ENCODE results near the gene ITGB7. TPM values are rescaled to one million over a fixed set of nuclear protein-coding genes. Genes with fewer than 3 reads are reported as not detected.

Gene ITGB7
- total and polyA plus RNA-seq, 9 of the 15 experiments (the other 6 are each of a cell fraction or from before 2014, with no cell fraction given): 0.06 to 2.0 (median 0.67) TPM

- TF ChIP-seq, protein P1, sequence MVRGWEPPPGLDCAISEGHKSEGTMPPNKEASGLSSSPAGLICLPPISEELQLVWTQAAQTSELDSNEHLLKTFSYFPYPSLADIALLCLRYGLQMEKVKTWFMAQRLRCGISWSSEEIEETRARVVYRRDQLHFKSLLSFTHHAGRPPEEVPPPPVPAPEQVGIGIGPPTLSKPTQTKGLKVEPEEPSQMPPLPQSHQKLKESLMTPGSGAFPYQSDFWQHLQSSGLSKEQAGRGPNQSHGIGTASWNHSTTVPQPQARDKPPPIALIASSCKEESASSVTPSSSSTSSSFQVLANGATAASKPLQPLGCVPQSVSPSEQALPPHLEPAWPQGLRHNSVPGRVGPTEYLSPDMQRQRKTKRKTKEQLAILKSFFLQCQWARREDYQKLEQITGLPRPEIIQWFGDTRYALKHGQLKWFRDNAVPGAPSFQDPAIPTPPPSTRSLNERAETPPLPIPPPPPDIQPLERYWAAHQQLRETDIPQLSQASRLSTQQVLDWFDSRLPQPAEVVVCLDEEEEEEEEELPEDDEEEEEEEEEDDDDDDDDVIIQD (CRISPR knock-in tag; IDR thresholded peaks at IDR 0.05): peak; percentile 97
- TF ChIP-seq, protein P2, sequence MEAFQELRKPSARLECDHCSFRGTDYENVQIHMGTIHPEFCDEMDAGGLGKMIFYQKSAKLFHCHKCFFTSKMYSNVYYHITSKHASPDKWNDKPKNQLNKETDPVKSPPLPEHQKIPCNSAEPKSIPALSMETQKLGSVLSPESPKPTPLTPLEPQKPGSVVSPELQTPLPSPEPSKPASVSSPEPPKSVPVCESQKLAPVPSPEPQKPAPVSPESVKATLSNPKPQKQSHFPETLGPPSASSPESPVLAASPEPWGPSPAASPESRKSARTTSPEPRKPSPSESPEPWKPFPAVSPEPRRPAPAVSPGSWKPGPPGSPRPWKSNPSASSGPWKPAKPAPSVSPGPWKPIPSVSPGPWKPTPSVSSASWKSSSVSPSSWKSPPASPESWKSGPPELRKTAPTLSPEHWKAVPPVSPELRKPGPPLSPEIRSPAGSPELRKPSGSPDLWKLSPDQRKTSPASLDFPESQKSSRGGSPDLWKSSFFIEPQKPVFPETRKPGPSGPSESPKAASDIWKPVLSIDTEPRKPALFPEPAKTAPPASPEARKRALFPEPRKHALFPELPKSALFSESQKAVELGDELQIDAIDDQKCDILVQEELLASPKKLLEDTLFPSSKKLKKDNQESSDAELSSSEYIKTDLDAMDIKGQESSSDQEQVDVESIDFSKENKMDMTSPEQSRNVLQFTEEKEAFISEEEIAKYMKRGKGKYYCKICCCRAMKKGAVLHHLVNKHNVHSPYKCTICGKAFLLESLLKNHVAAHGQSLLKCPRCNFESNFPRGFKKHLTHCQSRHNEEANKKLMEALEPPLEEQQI (IDR thresholded peaks at IDR 0.05): no peak
- TF ChIP-seq NFIX (CRISPR knock-in tag; IDR thresholded peaks at IDR 0.05; ENCODE audit: low read depth) (peak; percentile 90), TSHZ1 (CRISPR knock-in tag; IDR thresholded peaks at IDR 0.05) (peak; percentile 85; the same call in 1 of the 2 replicates), UBTF (IDR thresholded peaks at IDR 0.05; ENCODE audit: borderline replicate concordance in 1 of 2, low read depth in 2 of 2, low read length in 2 of 2) (no peak), CXXC5 (CRISPR knock-in tag; IDR thresholded peaks at IDR 0.05) (no peak), ZNF165 (CRISPR knock-in tag; IDR thresholded peaks at IDR 0.05; ENCODE audit: borderline replicate concordance) (0 out of 2 replicates have a peak, but pooled peaks have one; percentile 44), SLC30A9 (CRISPR knock-in tag; IDR thresholded peaks at IDR 0.05) (peak; percentile 99), ZNF77 (CRISPR knock-in tag; IDR thresholded peaks at IDR 0.05) (0 out of 2 replicates have a peak, but pooled peaks have one; percentile 45), PHTF2 (CRISPR knock-in tag; IDR thresholded peaks at IDR 0.05) (peak; percentile 94), C11orf30 (IDR thresholded peaks at IDR 0.05; ENCODE audit: low read depth) (no peak), THAP12 (CRISPR knock-in tag; IDR thresholded peaks at IDR 0.05) (peak; percentile 94), BRF1 (IDR thresholded peaks at IDR 0.05; ENCODE audit: borderline replicate concordance, extremely low read depth, insufficient read length) (no peak)
- TF ChIP-seq, protein P3, sequence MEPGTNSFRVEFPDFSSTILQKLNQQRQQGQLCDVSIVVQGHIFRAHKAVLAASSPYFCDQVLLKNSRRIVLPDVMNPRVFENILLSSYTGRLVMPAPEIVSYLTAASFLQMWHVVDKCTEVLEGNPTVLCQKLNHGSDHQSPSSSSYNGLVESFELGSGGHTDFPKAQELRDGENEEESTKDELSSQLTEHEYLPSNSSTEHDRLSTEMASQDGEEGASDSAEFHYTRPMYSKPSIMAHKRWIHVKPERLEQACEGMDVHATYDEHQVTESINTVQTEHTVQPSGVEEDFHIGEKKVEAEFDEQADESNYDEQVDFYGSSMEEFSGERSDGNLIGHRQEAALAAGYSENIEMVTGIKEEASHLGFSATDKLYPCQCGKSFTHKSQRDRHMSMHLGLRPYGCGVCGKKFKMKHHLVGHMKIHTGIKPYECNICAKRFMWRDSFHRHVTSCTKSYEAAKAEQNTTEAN (CRISPR knock-in tag; IDR thresholded peaks at IDR 0.05): no peak
Observed at GRCh38 chr12:53147653-53148052, 59.4 kb downstream of the ITGB7 start (continued).
